Measurements from ENCODE around the gene IQGAP2.

IQGAP2 gene

GRCh38 chr5:76483433-76483832 lies 80.3 kb downstream of the IQGAP2 start:
- TF ChIP-seq CTCF (IDR thresholded peaks at IDR 0.05; ENCODE audit: extremely low read depth, insufficient read depth, missing control alignments), result no peak
- in situ Hi-C loops (cut with MboI; ENCODE audit: low pct_unique_long_range_greater_than_20kb, low sequenced_read_pairs, unreplicated experiment), result no loop called here
- no peak for DNase-seq (ENCODE audit: low spot score)

- no peak for DNase-seq (ENCODE audit: low spot score)
- in situ Hi-C loops (cut with MboI; ENCODE audit: low pct_unique_long_range_greater_than_20kb, low sequenced_read_pairs, unreplicated experiment), result no loop called here
- TF ChIP-seq CTCF (IDR thresholded peaks at IDR 0.05; ENCODE audit: extremely low read depth, insufficient read depth, missing control alignments), result no peak
These were observed 80.8 kb downstream of the IQGAP2 start for GRCh38 chr5:76483881-76484280.

GRCh38 chr5:76485511-76485910 lies 82.4 kb downstream of the IQGAP2 start:
- no peak for DNase-seq (ENCODE audit: low spot score)
- TF ChIP-seq CTCF (IDR thresholded peaks at IDR 0.05; ENCODE audit: extremely low read depth, insufficient read depth, missing control alignments), result no peak
- in situ Hi-C loops (cut with MboI; ENCODE audit: low pct_unique_long_range_greater_than_20kb, low sequenced_read_pairs, unreplicated experiment), result no loop called here

GRCh38 chr5:76487386-76487785 lies 84.3 kb downstream of the IQGAP2 start:
- in situ Hi-C loops (cut with MboI; ENCODE audit: low pct_unique_long_range_greater_than_20kb, low sequenced_read_pairs, unreplicated experiment), result no loop called here
- no peak for TF ChIP-seq CTCF (IDR thresholded peaks at IDR 0.05; ENCODE audit: extremely low read depth, insufficient read depth, missing control alignments)
- DNase-seq (ENCODE audit: low spot score), result no peak

GRCh38 chr5:76487821-76488220 lies 84.7 kb downstream of the IQGAP2 start:
- in situ Hi-C loops (cut with MboI; ENCODE audit: low pct_unique_long_range_greater_than_20kb, low sequenced_read_pairs, unreplicated experiment), result no loop called here
- no peak for DNase-seq (ENCODE audit: low spot score)
- no peak for TF ChIP-seq CTCF (IDR thresholded peaks at IDR 0.05; ENCODE audit: extremely low read depth, insufficient read depth, missing control alignments)

GRCh38 chr5:76488969-76489368 lies 85.9 kb downstream of the IQGAP2 start:
- no peak for DNase-seq (ENCODE audit: low spot score)
- no peak for TF ChIP-seq CTCF (IDR thresholded peaks at IDR 0.05; ENCODE audit: extremely low read depth, insufficient read depth, missing control alignments)
- in situ Hi-C loops (cut with MboI; ENCODE audit: low pct_unique_long_range_greater_than_20kb, low sequenced_read_pairs, unreplicated experiment), result no loop called here
